ENCODE data around the gene CD58. TPM values are rescaled to one million over a fixed set of nuclear protein-coding genes. Genes with fewer than 3 reads are reported as not detected.

Gene CD58
- total RNA-seq, 4 donors from 2014 or later: 23.1 to 63.0 (median 39.0) TPM

DNA sequence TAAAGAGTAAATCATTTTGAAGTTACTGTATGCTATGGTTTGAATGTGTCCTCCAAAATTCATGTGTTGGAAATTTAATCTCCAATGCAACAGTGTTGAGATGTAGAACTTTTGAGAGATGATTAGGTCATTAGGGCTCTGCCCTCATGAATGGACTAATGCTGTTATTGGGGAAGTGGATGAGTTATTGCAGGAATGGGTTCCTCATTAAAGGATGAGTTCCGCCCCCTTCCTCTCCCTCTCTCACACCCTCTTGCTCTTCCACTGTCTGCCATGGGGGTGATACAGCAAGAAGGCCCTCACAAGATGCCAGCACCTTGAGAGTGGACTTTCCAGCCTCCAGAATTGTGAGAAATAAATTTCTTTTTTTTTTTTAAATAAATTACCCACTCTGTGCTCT, 100.2 kb downstream of the CD58 start:
- no peaks in the 10 kb centered on the region for H3K9me3 ChIP-seq
- TF ChIP-seq, protein P1, sequence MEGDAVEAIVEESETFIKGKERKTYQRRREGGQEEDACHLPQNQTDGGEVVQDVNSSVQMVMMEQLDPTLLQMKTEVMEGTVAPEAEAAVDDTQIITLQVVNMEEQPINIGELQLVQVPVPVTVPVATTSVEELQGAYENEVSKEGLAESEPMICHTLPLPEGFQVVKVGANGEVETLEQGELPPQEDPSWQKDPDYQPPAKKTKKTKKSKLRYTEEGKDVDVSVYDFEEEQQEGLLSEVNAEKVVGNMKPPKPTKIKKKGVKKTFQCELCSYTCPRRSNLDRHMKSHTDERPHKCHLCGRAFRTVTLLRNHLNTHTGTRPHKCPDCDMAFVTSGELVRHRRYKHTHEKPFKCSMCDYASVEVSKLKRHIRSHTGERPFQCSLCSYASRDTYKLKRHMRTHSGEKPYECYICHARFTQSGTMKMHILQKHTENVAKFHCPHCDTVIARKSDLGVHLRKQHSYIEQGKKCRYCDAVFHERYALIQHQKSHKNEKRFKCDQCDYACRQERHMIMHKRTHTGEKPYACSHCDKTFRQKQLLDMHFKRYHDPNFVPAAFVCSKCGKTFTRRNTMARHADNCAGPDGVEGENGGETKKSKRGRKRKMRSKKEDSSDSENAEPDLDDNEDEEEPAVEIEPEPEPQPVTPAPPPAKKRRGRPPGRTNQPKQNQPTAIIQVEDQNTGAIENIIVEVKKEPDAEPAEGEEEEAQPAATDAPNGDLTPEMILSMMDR (IDR thresholded peaks at IDR 0.05): no peak
- no peak for TF ChIP-seq POLR2A (IDR thresholded peaks at IDR 0.05)
- no peak overlapping the region for H3K4me3 ChIP-seq
- no peak for DNase-seq
- no peak overlapping the region for H3K27ac ChIP-seq
- no peaks in the 10 kb centered on the region for H3K36me3 ChIP-seq
- no peaks in the 10 kb centered on the region for H3K27me3 ChIP-seq
- H3K4me1 ChIP-seq: peaks cover 0 to 36% (median 0%) of the 10 kb centered on the region in 4 donors

DNA sequence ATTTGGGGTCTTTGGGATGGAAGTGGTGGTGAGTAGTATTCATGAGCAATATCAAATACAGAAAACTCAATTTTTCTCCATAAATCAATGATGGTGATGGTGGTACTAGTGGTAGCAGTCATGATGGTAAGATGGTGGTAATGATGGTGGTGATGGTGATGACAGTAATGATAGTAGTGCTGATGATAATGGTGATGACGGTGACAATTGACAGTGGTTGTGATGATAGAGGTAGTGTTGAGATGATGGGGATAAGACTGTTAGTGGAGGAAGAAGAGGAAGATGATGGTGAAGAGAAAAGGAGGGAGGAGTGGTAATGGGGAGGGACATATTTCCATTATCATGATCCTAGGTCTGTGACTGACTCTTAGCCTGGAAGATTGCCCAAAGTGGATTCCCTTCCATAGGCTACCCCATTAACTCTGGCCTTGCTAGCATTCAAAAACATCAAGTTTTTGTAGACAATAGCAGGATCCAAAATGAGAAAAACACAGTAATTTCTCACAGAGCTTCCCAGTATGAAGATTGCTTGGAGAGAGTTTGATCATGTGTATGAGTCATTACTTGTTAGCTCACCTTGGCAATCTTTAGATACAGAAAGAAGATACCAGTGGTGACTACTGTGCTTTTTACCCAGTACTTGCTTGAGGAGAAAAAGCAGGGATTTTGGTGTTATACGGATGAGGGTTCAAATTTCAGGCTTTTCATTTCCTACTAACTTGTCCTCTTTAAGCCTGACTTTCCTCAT, 103.8 kb downstream of the CD58 start:
- Histone ChIP-seq H3K27ac (no peak overlapping the region), H3K4me3 (no peak overlapping the region), H3K4me1 (peaks cover 0 to 11% (median 0%) of the 10 kb centered on the region in 4 donors), H3K36me3 (no peaks in the 10 kb centered on the region), H3K9me3 (no peaks in the 10 kb centered on the region), H3K27me3 (no peaks in the 10 kb centered on the region)
- DNase-seq: no peak
- no peak for TF ChIP-seq POLR2A (IDR thresholded peaks at IDR 0.05)
- TF ChIP-seq, protein P1 (IDR thresholded peaks at IDR 0.05): no peak

DNA sequence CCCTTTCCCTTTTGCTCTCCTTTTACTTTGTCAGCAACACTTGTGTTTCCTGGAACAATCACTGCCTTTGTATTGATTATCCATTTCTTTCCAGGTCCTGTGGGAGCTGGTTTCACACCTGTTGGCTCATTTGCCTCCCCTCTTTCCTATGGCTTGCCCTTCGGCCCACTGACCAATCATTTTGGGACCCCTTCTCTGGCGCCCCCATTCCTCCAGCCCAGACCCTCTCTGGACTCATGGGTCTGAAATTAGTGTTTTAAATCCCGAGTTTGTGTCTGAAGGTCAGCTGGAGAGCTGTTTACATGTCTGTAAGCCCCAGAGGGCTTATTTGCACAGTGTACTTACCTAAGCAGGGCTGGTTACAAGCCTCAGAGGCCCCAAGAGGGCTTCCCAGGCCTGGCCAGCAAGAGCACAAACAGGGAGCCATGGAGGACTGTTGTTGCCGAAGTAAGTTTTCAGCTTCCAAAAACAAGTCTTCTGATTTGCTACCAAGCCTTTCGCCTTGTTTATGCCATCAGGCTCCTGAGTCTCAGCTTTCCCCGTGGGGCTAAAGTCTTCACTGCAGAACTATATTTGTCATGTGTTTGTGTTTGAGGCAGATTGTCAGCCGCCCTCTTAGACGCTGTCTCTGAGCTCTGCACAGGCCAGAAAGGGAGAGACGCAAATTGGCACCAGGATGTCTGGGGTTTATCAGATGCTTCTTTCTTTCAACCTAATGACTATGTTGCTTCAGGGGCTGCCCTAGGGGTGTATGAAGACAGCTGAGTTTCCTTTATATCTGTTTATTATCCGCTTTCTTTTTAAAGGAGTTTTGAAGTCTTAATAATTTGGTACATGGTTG, 104.8 kb downstream of the CD58 start:
- TF ChIP-seq, protein P1 (IDR thresholded peaks at IDR 0.05): no peak
- TF ChIP-seq POLR2A (IDR thresholded peaks at IDR 0.05): no peak
- Histone ChIP-seq H3K27ac (no peak overlapping the region), H3K4me1 (peaks cover 0 to 2% (median 0%) of the 10 kb centered on the region in 4 donors), H3K27me3 (no peaks in the 10 kb centered on the region), H3K36me3 (no peaks in the 10 kb centered on the region), H3K9me3 (no peaks in the 10 kb centered on the region), H3K4me3 (no peak overlapping the region)
- no peak for DNase-seq

DNA sequence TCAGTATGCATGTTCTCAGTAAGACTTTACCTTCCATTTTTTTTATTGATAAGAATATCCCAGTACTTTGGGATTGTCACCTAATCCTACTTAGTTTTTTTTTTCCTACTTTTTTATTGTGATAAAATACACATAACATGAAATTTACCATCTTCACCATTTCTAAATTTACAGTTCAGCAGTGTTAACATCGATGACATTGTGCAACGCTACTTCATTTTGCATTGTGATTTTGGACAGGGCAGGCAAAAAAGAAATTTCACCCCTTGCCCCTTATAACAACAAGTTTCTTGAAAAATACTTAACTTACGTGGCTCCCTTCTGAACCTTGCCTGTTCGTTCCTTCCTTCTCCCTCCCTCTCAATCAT, 105.4 kb downstream of the CD58 start:
- Histone ChIP-seq H3K27me3 (no peaks in the 10 kb centered on the region), H3K27ac (no peak overlapping the region), H3K4me1 (peaks cover 0 to 6% (median 0%) of the 10 kb centered on the region in 4 donors), H3K4me3 (no peak overlapping the region), H3K9me3 (no peaks in the 10 kb centered on the region), H3K36me3 (no peaks in the 10 kb centered on the region)
- TF ChIP-seq, protein P1 (IDR thresholded peaks at IDR 0.05): no peak
- TF ChIP-seq POLR2A (IDR thresholded peaks at IDR 0.05): no peak
- DNase-seq: no peak

Small RNAs within 50 kb of the gene (small RNA-seq; reads per million reads assigned to genes)
- gene MIR548AC: 0 reads per million in 2 donors

Other genes with a start within 250 kb of the CD58 start
- 1,000 to 10,000 TPM in 3 of 4 donors, 100 to 1,000 TPM in 1; 229 to 4,700 (median 2,986) TPM for gene ATP1A1, start 197.8 kb downstream of the CD58 start, total RNA-seq
- gene IGSF3, start 96.7 kb upstream of the CD58 start, total RNA-seq: 10 to 100 TPM; 15.7 to 63.2 (median 49.2) TPM
- 10 to 100 TPM in 3 of 4 donors, 1 to 10 TPM in 1; 9.6 to 36.3 (median 20.9) TPM for gene CD2, start 183.4 kb upstream of the CD58 start, total RNA-seq

Measured in Peyer's patch (tissue), 4 donors.